Measurements from ENCODE around the gene RNF212B.

GRCh38 chr14:23308721-23309445, 71.1 kb downstream of the RNF212B start:
- TF ChIP-seq, protein P1, sequence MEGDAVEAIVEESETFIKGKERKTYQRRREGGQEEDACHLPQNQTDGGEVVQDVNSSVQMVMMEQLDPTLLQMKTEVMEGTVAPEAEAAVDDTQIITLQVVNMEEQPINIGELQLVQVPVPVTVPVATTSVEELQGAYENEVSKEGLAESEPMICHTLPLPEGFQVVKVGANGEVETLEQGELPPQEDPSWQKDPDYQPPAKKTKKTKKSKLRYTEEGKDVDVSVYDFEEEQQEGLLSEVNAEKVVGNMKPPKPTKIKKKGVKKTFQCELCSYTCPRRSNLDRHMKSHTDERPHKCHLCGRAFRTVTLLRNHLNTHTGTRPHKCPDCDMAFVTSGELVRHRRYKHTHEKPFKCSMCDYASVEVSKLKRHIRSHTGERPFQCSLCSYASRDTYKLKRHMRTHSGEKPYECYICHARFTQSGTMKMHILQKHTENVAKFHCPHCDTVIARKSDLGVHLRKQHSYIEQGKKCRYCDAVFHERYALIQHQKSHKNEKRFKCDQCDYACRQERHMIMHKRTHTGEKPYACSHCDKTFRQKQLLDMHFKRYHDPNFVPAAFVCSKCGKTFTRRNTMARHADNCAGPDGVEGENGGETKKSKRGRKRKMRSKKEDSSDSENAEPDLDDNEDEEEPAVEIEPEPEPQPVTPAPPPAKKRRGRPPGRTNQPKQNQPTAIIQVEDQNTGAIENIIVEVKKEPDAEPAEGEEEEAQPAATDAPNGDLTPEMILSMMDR (IDR thresholded peaks at IDR 0.05): no peak
- no peak for TF ChIP-seq EP300 (IDR thresholded peaks at IDR 0.05; ENCODE audit: low read depth)
- no peak for TF ChIP-seq POLR2A (IDR thresholded peaks at IDR 0.05)

Measured in transverse colon (tissue), 3 donors.